Measurements from ENCODE around the gene LPCAT1. TPM values are rescaled to one million over a fixed set of nuclear protein-coding genes. Genes with fewer than 3 reads are reported as not detected.

LPCAT1 gene
- polyA plus RNA-seq, 3 donors: 41.6 to 46.8 (median 46.4) TPM

DNA sequence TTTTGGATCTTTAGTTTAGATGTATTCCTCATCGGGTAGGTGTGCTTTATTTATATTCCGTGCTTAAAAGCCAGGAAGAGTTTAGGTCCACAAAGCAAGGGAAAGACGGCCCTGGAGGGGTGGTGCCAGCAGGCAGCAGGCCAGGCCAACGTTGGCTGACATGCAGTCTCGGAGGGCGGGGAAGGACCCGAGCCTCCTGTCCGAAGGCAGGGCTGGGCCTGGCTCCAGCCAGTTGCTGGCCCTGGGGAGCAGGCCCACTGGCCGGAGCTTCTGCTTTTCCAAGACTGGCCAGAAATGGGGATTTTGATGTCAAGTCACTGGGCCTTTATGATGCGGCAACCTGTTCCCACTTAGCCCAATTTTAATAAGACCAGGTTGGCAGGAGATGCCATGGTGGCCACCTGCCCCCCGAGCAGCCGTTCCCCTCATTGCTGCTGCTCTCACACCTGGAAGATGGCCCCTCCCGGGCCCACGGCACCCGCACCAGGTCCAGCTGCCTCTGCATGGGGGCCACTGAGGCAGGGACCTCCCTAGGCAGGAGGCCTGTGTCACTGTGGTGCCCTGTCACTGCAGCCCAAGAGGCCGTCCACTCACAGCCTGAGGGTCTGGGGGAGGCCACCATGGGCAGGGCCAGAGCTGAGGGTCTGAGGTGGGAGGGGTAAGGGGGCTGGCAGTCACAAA lies 23.2 kb downstream of the LPCAT1 start:
- no peak for DNase-seq

- DNase-seq: no peak
Observed at GRCh38 chr5:1499851-1500250, 23.9 kb downstream of the LPCAT1 start.

GRCh38 chr5:1498623-1499416 lies 24.9 kb downstream of the LPCAT1 start:
- DNase-seq: no peak

- no peak for DNase-seq
Observed at GRCh38 chr5:1497795-1498622, 25.8 kb downstream of the LPCAT1 start.

GRCh38 chr5:1497242-1497777 lies 26.4 kb downstream of the LPCAT1 start:
- DNase-seq: no peak

DNA sequence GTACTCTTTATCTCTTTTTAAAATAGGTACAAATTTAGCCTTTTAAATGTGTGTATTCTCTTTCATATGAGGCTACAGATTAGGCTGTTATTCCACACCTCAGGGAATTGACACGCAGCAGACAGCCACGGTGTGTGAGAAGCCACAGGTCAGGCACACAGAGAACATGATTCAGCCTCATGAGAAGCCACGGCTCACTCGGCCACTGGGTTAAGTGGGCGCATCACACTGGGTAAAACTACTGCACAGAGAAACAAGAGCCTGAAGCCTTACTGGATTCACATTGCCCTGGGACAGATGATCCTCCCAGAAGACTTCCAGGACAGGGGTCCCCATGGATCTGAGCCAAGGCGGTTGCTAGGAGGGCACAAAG lies 28.2 kb downstream of the LPCAT1 start:
- DNase-seq: no peak

DNA sequence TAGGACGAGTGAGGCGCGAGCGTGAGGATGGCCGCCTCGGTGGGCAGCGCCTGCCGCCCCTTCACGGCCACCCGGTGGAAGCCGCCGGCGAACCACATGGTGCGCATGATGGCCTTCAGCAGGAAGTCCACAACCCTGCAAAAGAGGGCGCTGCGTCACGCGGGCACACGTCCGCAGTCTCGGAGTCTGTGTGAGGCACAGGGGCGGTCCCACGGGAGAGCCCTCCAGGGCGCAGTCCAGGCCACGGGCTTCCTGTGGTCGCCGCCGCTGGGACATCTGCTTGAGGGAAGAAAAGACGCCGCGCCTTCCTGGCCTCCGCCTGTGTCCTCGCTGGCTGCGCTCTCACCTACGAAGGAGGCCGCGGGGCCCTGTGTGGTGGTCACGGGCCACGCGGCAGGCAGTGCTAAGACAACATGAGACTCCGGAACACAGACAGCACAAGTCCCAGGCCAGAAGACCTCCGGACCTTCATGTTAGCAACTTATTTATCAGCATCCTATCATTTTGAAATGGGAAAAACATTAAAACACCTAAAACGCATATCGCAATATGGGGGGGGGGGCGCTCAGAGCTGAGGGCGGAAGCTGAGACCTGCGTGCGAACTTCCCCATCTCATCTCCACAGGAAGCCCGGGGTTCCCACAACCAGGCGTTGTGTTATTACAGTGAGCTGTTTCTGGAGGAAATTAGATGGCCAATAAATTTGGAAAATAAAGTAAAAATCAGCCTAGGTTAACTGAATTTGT lies 28.8 kb downstream of the LPCAT1 start:
- DNase-seq: no peak

DNA sequence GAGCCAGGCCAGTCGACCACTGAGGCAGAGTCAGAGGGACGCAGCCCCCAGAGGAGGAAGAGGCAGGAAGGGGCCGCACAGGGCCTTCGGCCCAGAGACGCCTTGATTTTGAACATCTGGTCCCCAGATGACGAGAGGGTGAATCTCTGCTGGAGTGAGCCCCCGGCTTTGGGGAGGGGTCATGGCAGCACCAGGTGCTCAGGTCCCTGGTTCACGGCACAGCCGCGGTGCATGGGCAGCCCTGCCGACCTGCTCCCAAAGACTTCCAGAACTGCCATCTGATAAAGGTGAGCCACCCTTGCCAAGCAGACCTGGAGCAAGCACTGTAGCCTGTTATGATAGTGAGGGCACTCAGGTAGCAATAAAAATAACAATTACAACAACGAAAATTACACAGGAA lies 29.8 kb downstream of the LPCAT1 start:
- no peak for DNase-seq

- no peak for DNase-seq
Observed at GRCh38 chr5:1493413-1493812, 30.3 kb downstream of the LPCAT1 start.

GRCh38 chr5:1492757-1493156 lies 31.0 kb downstream of the LPCAT1 start:
- DNase-seq: no peak

DNA sequence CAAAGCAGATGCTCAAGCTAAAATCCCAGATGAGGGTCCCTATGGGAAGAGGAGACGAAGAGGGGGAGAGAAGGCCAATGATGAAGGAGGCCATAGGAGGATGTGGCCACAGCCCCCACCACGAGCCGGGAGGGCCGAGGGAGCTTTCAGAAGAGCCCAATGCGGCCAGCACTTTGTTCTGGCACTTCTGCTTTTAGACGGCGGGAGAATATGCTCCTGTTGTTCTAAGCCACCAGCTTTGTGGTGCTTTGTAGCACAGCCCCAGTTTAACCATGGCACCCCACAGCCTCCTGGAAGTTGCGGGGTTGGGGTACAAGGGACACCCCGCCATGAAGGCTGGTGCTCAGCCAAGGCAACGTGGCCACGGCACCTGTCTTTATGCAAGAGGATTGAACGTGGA lies 33.4 kb downstream of the LPCAT1 start:
- no peak for DNase-seq

GRCh38 chr5:1489754-1490153 lies 34.0 kb downstream of the LPCAT1 start:
- no peak for DNase-seq

GRCh38 chr5:1488882-1489680 lies 34.7 kb downstream of the LPCAT1 start:
- DNase-seq: no peak

DNA sequence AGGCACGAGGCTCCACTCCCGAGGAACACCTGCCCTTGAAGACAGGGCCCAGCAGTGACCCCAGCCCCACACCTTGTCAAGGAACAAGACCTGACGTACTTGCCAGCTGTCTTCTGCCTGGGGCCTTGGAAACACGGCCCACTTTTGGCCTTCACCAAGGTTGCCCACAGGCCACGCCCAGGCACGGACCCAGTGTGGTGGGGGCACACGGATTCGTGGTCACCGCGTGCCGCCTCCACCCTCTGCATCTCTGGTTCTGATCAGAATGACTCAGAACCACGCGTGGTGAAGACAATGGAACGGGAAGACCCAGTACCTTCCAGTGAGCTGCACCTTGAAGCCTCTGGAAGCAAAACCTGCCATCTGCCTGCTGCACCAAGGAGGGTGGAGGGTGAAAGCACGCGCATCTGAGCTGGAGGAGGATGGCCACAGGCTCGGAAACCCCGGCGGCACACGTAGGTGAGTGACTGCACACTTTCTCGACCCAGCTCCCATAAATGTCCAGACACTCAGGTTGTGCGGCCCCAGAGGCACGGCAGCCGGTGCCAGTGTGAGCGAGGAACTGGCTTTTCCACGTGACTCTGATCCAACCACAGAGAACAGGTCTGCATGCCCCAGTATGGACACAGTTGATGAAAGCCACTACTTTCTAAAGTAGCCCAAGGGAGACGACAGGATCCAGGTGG lies 36.5 kb downstream of the LPCAT1 start:
- DNase-seq: no peak

DNA sequence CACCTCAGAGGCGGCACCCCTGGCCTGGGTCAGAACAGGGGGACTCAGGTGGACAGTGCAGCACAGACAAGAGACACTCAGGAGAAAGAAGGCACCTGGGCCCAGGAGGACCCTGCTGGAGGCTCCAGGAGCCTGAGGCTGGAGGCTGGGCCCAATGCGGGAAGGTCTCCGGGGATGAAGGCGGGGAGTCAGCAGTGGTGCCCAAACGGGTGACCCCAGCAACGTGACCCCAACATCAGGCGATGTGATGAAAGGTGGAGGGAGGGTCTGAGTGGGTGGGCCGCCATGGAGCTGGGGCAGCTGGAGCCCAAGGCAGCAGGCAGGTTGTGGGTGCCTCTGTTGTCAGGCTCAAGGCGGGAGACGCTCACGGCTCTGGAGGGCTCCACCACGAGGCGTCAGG lies 37.5 kb downstream of the LPCAT1 start:
- no peak for DNase-seq

- DNase-seq: no peak
Observed at GRCh38 chr5:1485579-1486118, 38.1 kb downstream of the LPCAT1 start.

- no peak for DNase-seq
Observed at GRCh38 chr5:1484730-1485578, 38.8 kb downstream of the LPCAT1 start.

DNA sequence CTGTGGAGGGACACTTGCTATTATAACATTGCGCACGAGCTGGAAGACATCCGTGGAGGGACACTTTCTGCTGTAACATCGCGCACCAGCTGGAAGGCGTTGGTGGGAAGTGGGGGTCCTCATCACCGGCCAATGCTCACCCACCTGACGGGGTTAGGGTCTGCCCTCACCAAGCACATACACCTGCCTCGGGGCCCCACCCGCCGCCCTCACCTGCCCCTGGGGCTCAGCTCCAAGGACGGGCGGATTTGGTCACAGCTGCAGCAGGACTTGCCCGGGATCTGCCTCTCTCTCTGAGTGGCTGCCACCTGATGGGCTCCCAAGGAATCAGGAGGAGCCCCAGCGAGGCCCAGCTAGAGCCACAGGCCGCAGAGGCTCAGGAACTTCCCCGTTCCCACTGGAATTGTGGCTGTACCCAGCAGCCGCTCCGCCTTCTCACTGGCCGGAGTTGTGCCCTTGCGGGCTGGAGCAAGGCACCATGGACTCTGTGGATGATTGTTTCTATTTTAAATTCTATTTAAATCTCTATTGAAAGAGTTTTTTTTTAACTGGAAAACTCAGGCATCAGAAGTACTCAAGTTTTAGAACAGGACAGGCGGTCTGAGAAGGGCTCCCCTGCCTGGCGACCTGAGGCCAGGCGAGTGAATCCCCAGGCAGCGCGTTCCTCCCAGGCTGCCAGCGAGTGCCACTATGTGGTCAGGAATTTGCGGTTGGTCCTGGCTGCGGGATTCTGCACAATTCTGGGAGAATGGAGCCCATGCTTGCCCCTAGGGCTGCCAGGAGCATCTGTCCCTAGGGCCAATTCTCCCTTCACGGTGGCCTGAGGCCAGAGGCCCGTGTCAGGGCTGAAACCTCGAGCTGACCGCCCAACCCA lies 39.7 kb downstream of the LPCAT1 start:
- no peak for DNase-seq

Measured in renal pelvis (tissue), 4 donors.